SK-N-SH treated with all-trans-retinoic acid at 6 μM for 48 hours (cell line): ENCODE results near the gene SUGCT.

ENCODE experiments used
- ATAC-seq: fragments of 200-7000 bp; cut with Tn5 transposase; 3 replicates; pipeline ENCODE4 v1.9.1; 2020; ENCODE audit warnings: mild to moderate bottlenecking, moderate library complexity
- BACH2 ChIP-seq: fragments of 250-450 bp; sonication (Bioruptor Pico); IDR thresholded peaks from 2 replicates; pipeline ENCODE4 v1.9.0; 2021; ENCODE audit warnings: mild to moderate bottlenecking, borderline replicate concordance
- CSDC2 ChIP-seq: fragments of 250-450 bp; sonication (Bioruptor Pico); IDR thresholded peaks from 2 replicates; pipeline ENCODE4 v1.5.0; 2020; ENCODE audit warnings: mild to moderate bottlenecking, moderate library complexity
- ESRRG ChIP-seq: fragments of 250-450 bp; sonication (Bioruptor Pico); IDR thresholded peaks from 2 replicates; pipeline ENCODE4 v1.6.1; 2021; ENCODE audit warnings: mild to moderate bottlenecking
- ISL1 ChIP-seq: fragments of 250-450 bp; sonication (Bioruptor Pico); IDR thresholded peaks from 2 replicates; pipeline ENCODE4 v2.1.2; 2022; ENCODE audit warnings: mild to moderate bottlenecking, moderate library complexity
- OSR1 ChIP-seq: fragments of 250-450 bp; sonication (Bioruptor Pico); IDR thresholded peaks from 2 replicates; pipeline ENCODE4 v1.8.0; 2022; ENCODE audit warnings: moderate library complexity, mild to moderate bottlenecking, inconsistent platforms
- POU6F1 ChIP-seq: fragments of 250-450 bp; sonication (Bioruptor Pico); IDR thresholded peaks from 2 replicates; pipeline ENCODE4 v1.8.0; 2021; ENCODE audit warnings: low read depth, mild to moderate bottlenecking, moderate library complexity, borderline replicate concordance
- PPARA ChIP-seq: fragments of 250-450 bp; sonication (Bioruptor Pico); IDR thresholded peaks from 2 replicates; pipeline ENCODE4 v1.5.0; 2020; ENCODE audit warnings: mild to moderate bottlenecking, borderline replicate concordance
- RARB ChIP-seq: fragments of 250-450 bp; sonication (Bioruptor Pico); IDR thresholded peaks from 2 replicates; pipeline ENCODE4 v1.8.0; 2021; ENCODE audit warnings: mild to moderate bottlenecking, moderate library complexity
- SNAI2 ChIP-seq: fragments of 250-450 bp; sonication (Bioruptor Pico); IDR thresholded peaks from 2 replicates; pipeline ENCODE4 v1.5.0; 2020; ENCODE audit warnings: mild to moderate bottlenecking, moderate library complexity
- TCF4 ChIP-seq: fragments of 250-450 bp; sonication (Bioruptor Pico); IDR thresholded peaks from 2 replicates; pipeline ENCODE4 v1.8.0; 2021; ENCODE audit warnings: mild to moderate bottlenecking, moderate library complexity, borderline replicate concordance
- TOX ChIP-seq: fragments of 250-450 bp; sonication (Bioruptor Pico); IDR thresholded peaks from 2 replicates; pipeline ENCODE4 v1.8.0; 2021; ENCODE audit warnings: mild to moderate bottlenecking, moderate library complexity, borderline replicate concordance
- TSHZ2 ChIP-seq: fragments of 250-450 bp; sonication (Bioruptor Pico); IDR thresholded peaks from 2 replicates; pipeline ENCODE4 v1.5.0; 2020; ENCODE audit warnings: mild to moderate bottlenecking, moderate library complexity
- ZC3H10 ChIP-seq: fragments of 250-450 bp; sonication (Bioruptor Pico); IDR thresholded peaks from 2 replicates; pipeline ENCODE4 v1.5.1; 2021; ENCODE audit warnings: mild to moderate bottlenecking, moderate library complexity
- ZFP3 ChIP-seq: fragments of 250-450 bp; sonication (Bioruptor Pico); IDR thresholded peaks from 2 replicates; pipeline ENCODE4 v1.5.0; 2020; ENCODE audit warnings: mild to moderate bottlenecking, moderate library complexity
- ZFP30 ChIP-seq: fragments of 450-650 bp; formaldehyde crosslinking; IDR thresholded peaks from 2 replicates; pipeline ENCODE4 v1.5.0; 2022; ENCODE audit warnings: mild to moderate bottlenecking, moderate library complexity
- ZNF565 ChIP-seq: fragments of 450-650 bp; formaldehyde crosslinking; conservative IDR thresholded peaks from 2 replicates; pipeline ENCODE4 v1.5.0; 2020; ENCODE audit warnings: low read depth, mild to moderate bottlenecking, moderate library complexity
- ZNF8 ChIP-seq: fragments of 450-650 bp; formaldehyde crosslinking; IDR thresholded peaks from 2 replicates; pipeline ENCODE4 v1.5.0; 2020; ENCODE audit warnings: mild to moderate bottlenecking, moderate library complexity
- TF ChIP-seq, protein P1 (sequence below): fragments of 250-450 bp; sonication (Bioruptor Pico); IDR thresholded peaks from 2 replicates; pipeline ENCODE4 v1.5.1; 2021; ENCODE audit warnings: mild to moderate bottlenecking, moderate library complexity
- TF ChIP-seq, protein P2 (sequence below): fragments of 250-450 bp; sonication (Bioruptor Pico); IDR thresholded peaks from 2 replicates; pipeline ENCODE4 v1.8.0; 2020; ENCODE audit warnings: mild to moderate bottlenecking, moderate library complexity, borderline replicate concordance

Gene SUGCT

GRCh38 chr7:40604601-40605438, 470.0 kb downstream of the SUGCT start (continued):
- no peak for TF ChIP-seq POU6F1 (CRISPR knock-in tag)
- TF ChIP-seq PPARA = no peak
- TF ChIP-seq ZFP30 = no peak
- TF ChIP-seq ZNF565 (CRISPR knock-in tag) = no peak

DNA sequence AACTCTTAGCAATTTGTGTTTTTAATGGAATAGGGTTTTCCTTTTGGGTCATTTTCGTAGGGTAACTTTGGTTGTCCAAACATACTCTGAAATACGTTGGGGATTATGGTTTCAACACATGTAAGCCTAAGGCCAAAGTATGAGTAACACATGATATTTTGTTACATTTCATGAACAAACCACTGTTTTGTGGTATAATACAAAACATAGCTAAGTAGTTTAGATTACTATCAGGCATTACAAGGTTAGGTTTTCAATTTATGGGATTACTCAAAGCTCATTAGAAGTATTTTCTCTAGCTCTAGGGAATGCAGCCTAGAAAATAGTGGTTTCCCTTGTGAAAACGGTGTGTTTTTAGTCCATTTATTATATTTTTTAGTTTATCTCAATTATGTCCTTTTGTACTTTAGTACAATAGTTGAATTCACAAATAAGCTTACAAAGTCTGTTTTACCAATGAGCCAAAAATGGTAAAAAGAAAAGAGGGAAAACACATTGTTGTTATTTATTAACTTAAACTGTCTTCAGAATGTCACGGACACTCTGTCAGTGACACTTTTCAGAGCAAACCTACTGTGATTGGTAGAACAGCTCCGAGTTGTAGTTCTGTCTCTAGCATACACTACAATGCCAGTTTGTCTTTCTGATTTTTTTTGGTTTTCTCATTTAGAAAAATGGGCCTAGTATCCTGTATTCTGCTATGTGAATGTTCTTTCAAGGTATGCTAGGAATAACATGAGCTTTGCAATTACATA, 473.7 kb downstream of the SUGCT start:
- TF ChIP-seq RARB (CRISPR knock-in tag) = no peak
- TF ChIP-seq CSDC2 (CRISPR knock-in tag) = no peak
- peak; percentile 34; the same call in 1 of the 2 replicates for TF ChIP-seq TSHZ2 (CRISPR knock-in tag)
- peak; percentile 85; the same call in 1 of the 2 replicates for TF ChIP-seq TCF4
- TF ChIP-seq ZNF8 = no peak
- no peak for TF ChIP-seq BACH2
- no peak for TF ChIP-seq TOX (CRISPR knock-in tag)
- no peak for TF ChIP-seq PPARA
- peak; percentile 78 for TF ChIP-seq ISL1 (CRISPR knock-in tag)
- 0 out of 2 replicates have a peak, but pooled peaks have one; percentile 67 for TF ChIP-seq SNAI2 (CRISPR knock-in tag)
- no peak for TF ChIP-seq ZFP3 (CRISPR knock-in tag)
- ATAC-seq = peak; percentile 45; the same call in 2 of the 3 replicates

DNA sequence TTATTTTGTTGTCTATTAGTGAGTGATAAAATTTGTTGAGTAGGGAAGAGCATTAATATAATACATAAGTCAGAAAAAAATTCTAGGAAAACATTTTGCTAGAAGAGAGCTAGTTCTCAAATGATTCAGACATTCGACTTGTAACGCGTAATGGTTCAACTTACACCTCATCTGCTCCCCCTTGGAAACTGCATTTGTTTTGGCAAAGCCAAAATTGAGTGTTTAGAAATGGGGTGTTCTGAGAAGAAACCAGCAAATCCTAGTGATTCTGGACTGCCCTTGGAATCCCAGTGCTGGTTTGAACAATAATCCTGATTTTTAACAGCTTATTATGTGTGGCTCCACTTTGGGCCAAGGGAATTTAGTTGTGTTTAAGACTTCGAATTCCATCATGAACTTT, 475.7 kb downstream of the SUGCT start:
- no peak for ATAC-seq
- no peak for TF ChIP-seq ESRRG (CRISPR knock-in tag)
- TF ChIP-seq, all 23 proteins: peak for 0

DNA sequence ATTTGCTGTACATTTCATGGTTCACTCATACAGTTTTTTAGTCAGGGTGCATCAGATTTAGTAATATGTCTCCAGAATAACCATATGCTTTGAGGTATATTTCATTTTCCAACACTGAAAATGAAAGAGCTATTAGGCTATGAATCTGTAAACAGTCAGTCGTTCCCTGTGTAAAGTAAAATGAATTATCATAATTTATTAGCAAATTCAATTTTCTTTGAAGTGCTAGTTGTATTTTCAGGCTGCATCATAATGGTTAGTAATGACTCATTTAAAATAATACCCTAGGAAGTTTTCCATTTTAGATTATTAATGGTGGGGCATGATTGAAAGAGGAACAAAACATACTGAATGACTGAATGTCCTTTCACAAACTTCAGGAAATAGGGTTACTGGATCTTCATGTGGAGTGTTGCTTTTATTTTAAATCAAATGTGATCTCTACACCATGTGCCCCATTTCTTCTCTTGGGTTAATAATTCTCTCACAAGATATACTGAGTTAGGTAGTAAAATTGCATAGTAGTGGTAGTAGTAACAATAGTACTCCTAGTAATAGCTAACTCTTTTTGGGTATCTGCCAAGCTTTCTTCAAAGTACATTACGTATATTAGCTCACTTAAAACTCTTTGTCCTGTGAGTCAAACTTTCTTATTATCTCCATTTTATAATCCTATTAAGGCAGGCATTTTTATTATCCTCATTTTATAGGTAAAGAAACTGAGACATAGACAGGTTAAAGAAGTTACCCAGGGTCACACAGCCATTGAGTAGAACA, 476.5 kb downstream of the SUGCT start:
- ATAC-seq = no peak
- no peak for TF ChIP-seq POU6F1 (CRISPR knock-in tag)
- TF ChIP-seq ZC3H10 = no peak; the same call in 1 of the 2 replicates
- TF ChIP-seq ISL1 (CRISPR knock-in tag) = no peak
- TF ChIP-seq, protein P1, sequence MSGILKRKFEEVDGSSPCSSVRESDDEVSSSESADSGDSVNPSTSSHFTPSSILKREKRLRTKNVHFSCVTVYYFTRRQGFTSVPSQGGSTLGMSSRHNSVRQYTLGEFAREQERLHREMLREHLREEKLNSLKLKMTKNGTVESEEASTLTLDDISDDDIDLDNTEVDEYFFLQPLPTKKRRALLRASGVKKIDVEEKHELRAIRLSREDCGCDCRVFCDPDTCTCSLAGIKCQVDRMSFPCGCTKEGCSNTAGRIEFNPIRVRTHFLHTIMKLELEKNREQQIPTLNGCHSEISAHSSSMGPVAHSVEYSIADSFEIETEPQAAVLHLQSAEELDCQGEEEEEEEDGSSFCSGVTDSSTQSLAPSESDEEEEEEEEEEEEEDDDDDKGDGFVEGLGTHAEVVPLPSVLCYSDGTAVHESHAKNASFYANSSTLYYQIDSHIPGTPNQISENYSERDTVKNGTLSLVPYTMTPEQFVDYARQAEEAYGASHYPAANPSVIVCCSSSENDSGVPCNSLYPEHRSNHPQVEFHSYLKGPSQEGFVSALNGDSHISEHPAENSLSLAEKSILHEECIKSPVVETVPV (CRISPR knock-in tag) = no peak
- no peak for TF ChIP-seq ZNF565 (CRISPR knock-in tag)
- TF ChIP-seq CSDC2 (CRISPR knock-in tag) = no peak
- no peak for TF ChIP-seq TSHZ2 (CRISPR knock-in tag)
- TF ChIP-seq BACH2 = no peak
- no peak for TF ChIP-seq ESRRG (CRISPR knock-in tag)
- TF ChIP-seq RARB (CRISPR knock-in tag) = no peak
- no peak for TF ChIP-seq OSR1 (CRISPR knock-in tag)
- no peak for TF ChIP-seq PPARA
- TF ChIP-seq ZFP30 = no peak
- TF ChIP-seq TOX (CRISPR knock-in tag) = no peak
- TF ChIP-seq, protein P2, sequence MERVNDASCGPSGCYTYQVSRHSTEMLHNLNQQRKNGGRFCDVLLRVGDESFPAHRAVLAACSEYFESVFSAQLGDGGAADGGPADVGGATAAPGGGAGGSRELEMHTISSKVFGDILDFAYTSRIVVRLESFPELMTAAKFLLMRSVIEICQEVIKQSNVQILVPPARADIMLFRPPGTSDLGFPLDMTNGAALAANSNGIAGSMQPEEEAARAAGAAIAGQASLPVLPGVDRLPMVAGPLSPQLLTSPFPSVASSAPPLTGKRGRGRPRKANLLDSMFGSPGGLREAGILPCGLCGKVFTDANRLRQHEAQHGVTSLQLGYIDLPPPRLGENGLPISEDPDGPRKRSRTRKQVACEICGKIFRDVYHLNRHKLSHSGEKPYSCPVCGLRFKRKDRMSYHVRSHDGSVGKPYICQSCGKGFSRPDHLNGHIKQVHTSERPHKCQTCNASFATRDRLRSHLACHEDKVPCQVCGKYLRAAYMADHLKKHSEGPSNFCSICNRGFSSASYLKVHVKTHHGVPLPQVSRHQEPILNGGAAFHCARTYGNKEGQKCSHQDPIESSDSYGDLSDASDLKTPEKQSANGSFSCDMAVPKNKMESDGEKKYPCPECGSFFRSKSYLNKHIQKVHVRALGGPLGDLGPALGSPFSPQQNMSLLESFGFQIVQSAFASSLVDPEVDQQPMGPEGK (CRISPR knock-in tag) = no peak
- TF ChIP-seq TCF4 = no peak
- no peak for TF ChIP-seq ZFP3 (CRISPR knock-in tag)
- no peak for TF ChIP-seq ZNF8
